ENCODE results near the gene TMPRSS12. TPM values are rescaled to one million over a fixed set of nuclear protein-coding genes. Genes with fewer than 3 reads are reported as not detected.
"Not testable (repeated sequence)": the region's sequence is repeated elsewhere in the genome, so short reads cannot be mapped to it uniquely, and the experiment has no call there.

Gene TMPRSS12
- total and polyA plus RNA-seq, 2 donors (not counting 1 experiment from before 2014, with no cell fraction given): not detected

GRCh38 chr12:50894241-50894640 lies 51.5 kb downstream of the TMPRSS12 start:
- TF ChIP-seq EZH2 (IDR thresholded peaks at IDR 0.05; ENCODE audit: low read length, missing control alignments): no peak
- no peak for TF ChIP-seq CTCF (conservative IDR thresholded peaks at IDR 0.05 in 1 of 2, IDR thresholded peaks at IDR 0.05 in 1 of 2; ENCODE audit: low read depth in 1 of 2, low read length in 2 of 2)
- Histone ChIP-seq H4K20me1 (ENCODE audit: control insufficient read depth, extremely low read depth, insufficient read depth, low read length) (no peaks in the 10 kb centered on the region), H3K4me2 (ENCODE audit: extremely low read depth, insufficient read depth, low read length) (no peak overlapping the region), H2AFZ (ENCODE audit: low read length) (no peak overlapping the region), H3K4me1 (ENCODE audit: control insufficient read depth, extremely low read depth, insufficient read depth, low read length) (no peaks in the 10 kb centered on the region), H3K9ac (ENCODE audit: insufficient read depth, low read length) (no peak overlapping the region), H3K27ac (ENCODE audit: insufficient read depth, low read length) (no peak overlapping the region), H3K4me3 (replicated peaks in 1 of 4; ENCODE audit: control extremely low read depth in 1 of 4, insufficient read depth in 1 of 4, low read depth in 3 of 4, low read length in 4 of 4) (no peak overlapping the region), H3K9me3 (ENCODE audit: control insufficient read depth, insufficient read depth, low read depth, low read length) (no peaks in the 10 kb centered on the region), H3K27me3 (ENCODE audit: control insufficient read depth, insufficient read depth, low read length) (no peaks in the 10 kb centered on the region), H3K36me3 (ENCODE audit: control insufficient read depth, insufficient read depth, low read length) (no peaks in the 10 kb centered on the region), H3K79me2 (ENCODE audit: control insufficient read depth, insufficient read depth, low read length) (no peaks in the 10 kb centered on the region)
- no peak for DNase-seq (ENCODE audit: low read depth in 2 of 2)

- Histone ChIP-seq H3K4me3 (replicated peaks in 1 of 4; ENCODE audit: control extremely low read depth in 1 of 4, insufficient read depth in 1 of 4, low read depth in 3 of 4, low read length in 4 of 4) (no peak overlapping the region), H3K9ac (ENCODE audit: insufficient read depth, low read length) (no peak overlapping the region), H3K4me1 (ENCODE audit: control insufficient read depth, extremely low read depth, insufficient read depth, low read length) (no peaks in the 10 kb centered on the region), H3K27me3 (ENCODE audit: control insufficient read depth, insufficient read depth, low read length) (no peaks in the 10 kb centered on the region), H4K20me1 (ENCODE audit: control insufficient read depth, extremely low read depth, insufficient read depth, low read length) (no peaks in the 10 kb centered on the region), H3K79me2 (ENCODE audit: control insufficient read depth, insufficient read depth, low read length) (no peaks in the 10 kb centered on the region), H3K4me2 (ENCODE audit: extremely low read depth, insufficient read depth, low read length) (no peak overlapping the region), H3K9me3 (ENCODE audit: control insufficient read depth, insufficient read depth, low read depth, low read length) (no peaks in the 10 kb centered on the region), H3K27ac (ENCODE audit: insufficient read depth, low read length) (no peak overlapping the region), H3K36me3 (ENCODE audit: control insufficient read depth, insufficient read depth, low read length) (no peaks in the 10 kb centered on the region), H2AFZ (ENCODE audit: low read length) (no peak overlapping the region)
- no peak for DNase-seq (ENCODE audit: low read depth in 2 of 2)
- TF ChIP-seq CTCF (conservative IDR thresholded peaks at IDR 0.05 in 1 of 2, IDR thresholded peaks at IDR 0.05 in 1 of 2; ENCODE audit: low read depth in 1 of 2, low read length in 2 of 2): no peak
- no peak for TF ChIP-seq EZH2 (IDR thresholded peaks at IDR 0.05; ENCODE audit: low read length, missing control alignments)
Observed at GRCh38 chr12:50901685-50902113, 59.0 kb downstream of the TMPRSS12 start.

- not testable (repeated sequence) for H3K27ac ChIP-seq (ENCODE audit: insufficient read depth, low read length); H3K9me3 ChIP-seq (ENCODE audit: control insufficient read depth, insufficient read depth, low read depth, low read length); H3K36me3 ChIP-seq (ENCODE audit: control insufficient read depth, insufficient read depth, low read length); H4K20me1 ChIP-seq (ENCODE audit: control insufficient read depth, extremely low read depth, insufficient read depth, low read length); H3K27me3 ChIP-seq (ENCODE audit: control insufficient read depth, insufficient read depth, low read length); DNase-seq (ENCODE audit: low read depth in 2 of 2); H3K4me1 ChIP-seq (ENCODE audit: control insufficient read depth, extremely low read depth, insufficient read depth, low read length); H3K9ac ChIP-seq (ENCODE audit: insufficient read depth, low read length); H3K4me2 ChIP-seq (ENCODE audit: extremely low read depth, insufficient read depth, low read length); H3K4me3 ChIP-seq (replicated peaks in 1 of 4; ENCODE audit: control extremely low read depth in 1 of 4, insufficient read depth in 1 of 4, low read depth in 3 of 4, low read length in 4 of 4); H3K79me2 ChIP-seq (ENCODE audit: control insufficient read depth, insufficient read depth, low read length); H2AFZ ChIP-seq (ENCODE audit: low read length)
Observed at GRCh38 chr12:50908479-50908878, 65.8 kb downstream of the TMPRSS12 start.

- not testable (repeated sequence) for H3K27ac ChIP-seq (ENCODE audit: insufficient read depth, low read length); H3K4me2 ChIP-seq (ENCODE audit: extremely low read depth, insufficient read depth, low read length); H3K4me1 ChIP-seq (ENCODE audit: control insufficient read depth, extremely low read depth, insufficient read depth, low read length); H3K9me3 ChIP-seq (ENCODE audit: control insufficient read depth, insufficient read depth, low read depth, low read length); H2AFZ ChIP-seq (ENCODE audit: low read length); H3K9ac ChIP-seq (ENCODE audit: insufficient read depth, low read length); H3K79me2 ChIP-seq (ENCODE audit: control insufficient read depth, insufficient read depth, low read length); H3K36me3 ChIP-seq (ENCODE audit: control insufficient read depth, insufficient read depth, low read length); DNase-seq (ENCODE audit: low read depth in 2 of 2); H3K27me3 ChIP-seq (ENCODE audit: control insufficient read depth, insufficient read depth, low read length); H4K20me1 ChIP-seq (ENCODE audit: control insufficient read depth, extremely low read depth, insufficient read depth, low read length); H3K4me3 ChIP-seq (replicated peaks in 1 of 4; ENCODE audit: control extremely low read depth in 1 of 4, insufficient read depth in 1 of 4, low read depth in 3 of 4, low read length in 4 of 4)
Observed at GRCh38 chr12:50912361-50912760, 69.6 kb downstream of the TMPRSS12 start.
